Measurements from ENCODE around the gene TAS2R16.

Gene TAS2R16, protein sequence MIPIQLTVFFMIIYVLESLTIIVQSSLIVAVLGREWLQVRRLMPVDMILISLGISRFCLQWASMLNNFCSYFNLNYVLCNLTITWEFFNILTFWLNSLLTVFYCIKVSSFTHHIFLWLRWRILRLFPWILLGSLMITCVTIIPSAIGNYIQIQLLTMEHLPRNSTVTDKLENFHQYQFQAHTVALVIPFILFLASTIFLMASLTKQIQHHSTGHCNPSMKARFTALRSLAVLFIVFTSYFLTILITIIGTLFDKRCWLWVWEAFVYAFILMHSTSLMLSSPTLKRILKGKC

DNA sequence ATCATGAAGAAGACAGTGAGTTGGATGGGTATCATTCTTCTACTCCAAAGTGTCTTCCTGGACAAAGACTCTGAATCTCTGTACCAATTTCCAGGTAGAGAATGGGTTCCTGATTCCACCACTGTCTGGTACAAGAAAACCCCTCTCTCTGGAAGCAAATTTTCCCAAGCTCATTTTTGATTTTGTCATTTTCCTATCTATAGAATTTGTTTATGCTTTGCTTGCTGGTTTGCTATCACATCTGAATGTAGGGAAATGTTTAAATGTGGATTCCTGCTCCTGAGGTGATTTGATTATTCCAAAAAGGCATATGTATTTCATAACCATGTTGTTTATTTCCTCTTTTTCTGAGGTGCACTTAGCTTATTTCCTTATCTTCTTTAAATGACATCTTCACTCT is at the start of gene TAS2R16:
TSS of gene TAS2R16 (minus strand) at position 101 of the 400 bp plus-strand sequence. CDS start at position 35, 66 bp downstream.
- H3K9ac ChIP-seq (ENCODE audit: low read length in 2 of 2): no peak within 1 kb of the TSS

DNA sequence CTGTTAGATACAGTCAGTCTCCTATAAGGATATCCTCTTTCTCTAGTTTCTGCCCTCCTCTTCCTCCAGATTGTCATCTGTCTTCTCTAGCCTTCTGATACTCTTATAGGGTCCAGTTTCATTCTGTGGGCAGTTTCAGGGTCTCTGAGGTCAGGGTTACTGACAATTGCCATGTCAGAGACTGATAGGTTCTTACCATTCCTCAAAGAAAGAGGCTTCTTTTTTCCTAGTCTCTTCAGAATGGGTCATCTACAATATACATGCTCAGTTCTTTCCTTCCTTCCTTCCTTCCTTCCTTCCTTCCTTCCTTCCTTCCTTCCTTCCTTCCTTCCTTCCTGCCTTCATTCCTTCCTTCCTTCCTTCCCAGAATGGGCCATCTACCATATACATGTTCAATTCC is 48.1 kb upstream of the TAS2R16 start:
- peaks cover under 1 to 2% of the 10 kb centered on the region in 2 donors for H3K9me3 ChIP-seq (ENCODE audit: control insufficient read depth in 2 of 2, low read length in 2 of 2)
- H3K9ac ChIP-seq (ENCODE audit: low read length in 2 of 2): no peak overlapping the region
- no peaks in the 10 kb centered on the region for H3K27me3 ChIP-seq (ENCODE audit: control insufficient read depth in 1 of 2, insufficient read depth in 2 of 2, low read length in 2 of 2)
- no peaks in the 10 kb centered on the region for H3K4me1 ChIP-seq (ENCODE audit: control insufficient read depth, insufficient read depth, low read length)
- H3K27ac ChIP-seq (ENCODE audit: low read length): no peak overlapping the region
- H3K36me3 ChIP-seq (ENCODE audit: control insufficient read depth in 2 of 2, insufficient read depth in 2 of 2, low read length in 2 of 2): no peaks in the 10 kb centered on the region
- H3K4me3 ChIP-seq (ENCODE audit: low read length in 2 of 2): no peak overlapping the region

More for the DNA sequence above, at the start of gene TAS2R16:
- H3K27me3 ChIP-seq (ENCODE audit: control insufficient read depth in 1 of 2, insufficient read depth in 2 of 2, low read length in 2 of 2): no peaks in the 10 kb centered on the region
- no peak within 1 kb of the TSS for H3K27ac ChIP-seq (ENCODE audit: low read length)
- H3K36me3 ChIP-seq (ENCODE audit: control insufficient read depth in 2 of 2, insufficient read depth in 2 of 2, low read length in 2 of 2): no peaks in the 10 kb centered on the region
- no peaks in the 10 kb centered on the region for H3K4me1 ChIP-seq (ENCODE audit: control insufficient read depth, insufficient read depth, low read length)
- H3K9me3 ChIP-seq (ENCODE audit: control insufficient read depth in 2 of 2, low read length in 2 of 2): no peaks in the 10 kb centered on the region
- H3K4me3 ChIP-seq (ENCODE audit: low read length in 2 of 2): no peak within 1 kb of the TSS

DNA sequence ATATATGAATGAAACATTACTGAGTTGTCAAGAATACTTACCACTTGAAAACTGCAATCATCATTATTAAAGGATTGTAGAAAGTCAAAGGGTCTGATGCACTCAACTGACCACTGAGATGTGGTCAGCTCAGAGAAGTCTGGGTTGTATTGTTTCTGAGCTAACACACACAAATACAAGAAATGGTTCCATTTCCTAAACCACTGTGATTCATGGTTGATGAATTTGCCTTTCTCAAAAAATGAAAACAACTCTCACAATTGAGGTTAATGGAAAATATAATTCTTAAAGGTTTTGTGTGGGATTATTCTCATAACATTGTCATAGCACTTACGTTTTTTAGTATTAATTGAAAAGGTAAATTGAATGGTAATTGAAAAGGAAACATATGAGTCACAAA is 45.6 kb upstream of the TAS2R16 start:
- no peaks in the 10 kb centered on the region for H3K36me3 ChIP-seq (ENCODE audit: control insufficient read depth in 2 of 2, insufficient read depth in 2 of 2, low read length in 2 of 2)
- no peaks in the 10 kb centered on the region for H3K9me3 ChIP-seq (ENCODE audit: control insufficient read depth in 2 of 2, low read length in 2 of 2)
- H3K27ac ChIP-seq (ENCODE audit: low read length): no peak overlapping the region
- no peak overlapping the region for H3K9ac ChIP-seq (ENCODE audit: low read length in 2 of 2)
- H3K4me1 ChIP-seq (ENCODE audit: control insufficient read depth, insufficient read depth, low read length): no peaks in the 10 kb centered on the region
- H3K4me3 ChIP-seq (ENCODE audit: low read length in 2 of 2): no peak overlapping the region
- H3K27me3 ChIP-seq (ENCODE audit: control insufficient read depth in 1 of 2, insufficient read depth in 2 of 2, low read length in 2 of 2): no peaks in the 10 kb centered on the region

DNA sequence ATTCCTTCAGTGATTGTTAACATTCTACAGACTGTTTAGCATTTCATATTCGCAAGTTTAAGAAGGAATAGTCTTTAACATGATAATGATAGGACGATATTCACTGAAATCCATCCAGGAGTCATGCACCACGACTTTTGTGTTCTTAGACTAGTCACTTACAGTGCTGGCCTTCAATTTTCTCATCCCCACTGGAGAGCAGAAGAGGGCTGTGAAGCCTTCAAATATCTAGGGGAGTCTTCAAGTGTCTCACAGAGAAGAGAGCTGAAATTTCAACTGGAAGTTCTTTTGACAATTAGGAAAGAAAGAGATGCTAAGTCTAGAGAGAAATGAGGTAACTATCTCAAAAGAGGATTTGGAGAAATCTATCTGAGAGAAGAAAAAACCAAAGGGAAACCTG is 43.8 kb upstream of the TAS2R16 start:
- H3K9ac ChIP-seq (ENCODE audit: low read length in 2 of 2): no peak overlapping the region
- no peaks in the 10 kb centered on the region for H3K4me1 ChIP-seq (ENCODE audit: control insufficient read depth, insufficient read depth, low read length)
- H3K27me3 ChIP-seq (ENCODE audit: control insufficient read depth in 1 of 2, insufficient read depth in 2 of 2, low read length in 2 of 2): no peaks in the 10 kb centered on the region
- no peak overlapping the region for H3K27ac ChIP-seq (ENCODE audit: low read length)
- no peaks in the 10 kb centered on the region for H3K36me3 ChIP-seq (ENCODE audit: control insufficient read depth in 2 of 2, insufficient read depth in 2 of 2, low read length in 2 of 2)
- H3K9me3 ChIP-seq (ENCODE audit: control insufficient read depth in 2 of 2, low read length in 2 of 2): no peaks in the 10 kb centered on the region
- H3K4me3 ChIP-seq (ENCODE audit: low read length in 2 of 2): no peak overlapping the region

DNA sequence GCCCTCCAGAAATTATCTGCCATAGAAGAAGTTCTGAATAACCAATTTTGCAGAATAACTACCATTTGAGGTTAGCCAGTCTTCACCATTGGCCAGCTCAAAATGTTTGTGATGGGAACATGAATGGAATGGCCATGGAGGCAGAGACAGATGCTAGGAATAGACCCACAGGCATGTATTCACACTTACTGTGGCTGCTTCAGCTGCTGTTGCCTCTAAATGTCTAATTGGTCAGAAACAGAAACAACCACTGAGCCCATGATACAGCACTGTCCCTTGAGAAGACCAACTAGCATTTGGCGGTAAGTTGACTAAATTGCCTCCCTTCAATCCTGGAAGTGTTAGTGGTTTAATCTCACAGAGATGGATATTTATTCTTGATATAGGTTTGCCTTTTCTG is 38.6 kb upstream of the TAS2R16 start:
- Histone ChIP-seq H3K36me3 (ENCODE audit: control insufficient read depth in 2 of 2, insufficient read depth in 2 of 2, low read length in 2 of 2) (no peaks in the 10 kb centered on the region), H3K4me1 (ENCODE audit: control insufficient read depth, insufficient read depth, low read length) (no peaks in the 10 kb centered on the region), H3K4me3 (ENCODE audit: low read length in 2 of 2) (no peak overlapping the region), H3K9ac (ENCODE audit: low read length in 2 of 2) (no peak overlapping the region), H3K27me3 (ENCODE audit: control insufficient read depth in 1 of 2, insufficient read depth in 2 of 2, low read length in 2 of 2) (no peaks in the 10 kb centered on the region), H3K9me3 (ENCODE audit: control insufficient read depth in 2 of 2, low read length in 2 of 2) (no peaks in the 10 kb centered on the region), H3K27ac (ENCODE audit: low read length) (no peak overlapping the region)

DNA sequence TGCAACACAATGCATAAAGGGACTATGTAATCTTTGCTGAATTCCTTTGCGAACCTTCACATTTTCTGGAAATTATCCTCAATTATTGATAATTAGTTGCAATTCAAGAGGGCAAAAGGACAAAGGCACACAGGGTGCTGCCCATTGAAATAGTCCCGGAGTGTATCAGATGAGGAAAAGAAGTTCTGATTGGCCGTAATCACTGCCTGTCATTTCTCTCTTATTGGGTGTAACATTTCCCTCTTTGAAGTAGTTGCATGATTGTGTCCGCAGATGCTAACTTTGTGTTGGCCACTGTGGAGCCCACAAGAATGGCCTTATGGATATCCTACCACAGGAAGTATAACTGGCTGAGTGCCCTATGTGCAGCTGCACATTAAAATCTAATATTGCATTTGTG is 35.1 kb upstream of the TAS2R16 start:
- Histone ChIP-seq H3K27me3 (ENCODE audit: control insufficient read depth in 1 of 2, insufficient read depth in 2 of 2, low read length in 2 of 2) (no peaks in the 10 kb centered on the region), H3K9ac (ENCODE audit: low read length in 2 of 2) (no peak overlapping the region), H3K9me3 (ENCODE audit: control insufficient read depth in 2 of 2, low read length in 2 of 2) (no peaks in the 10 kb centered on the region), H3K36me3 (ENCODE audit: control insufficient read depth in 2 of 2, insufficient read depth in 2 of 2, low read length in 2 of 2) (no peaks in the 10 kb centered on the region), H3K4me1 (ENCODE audit: control insufficient read depth, insufficient read depth, low read length) (no peaks in the 10 kb centered on the region), H3K4me3 (ENCODE audit: low read length in 2 of 2) (no peak overlapping the region), H3K27ac (ENCODE audit: low read length) (no peak overlapping the region)

DNA sequence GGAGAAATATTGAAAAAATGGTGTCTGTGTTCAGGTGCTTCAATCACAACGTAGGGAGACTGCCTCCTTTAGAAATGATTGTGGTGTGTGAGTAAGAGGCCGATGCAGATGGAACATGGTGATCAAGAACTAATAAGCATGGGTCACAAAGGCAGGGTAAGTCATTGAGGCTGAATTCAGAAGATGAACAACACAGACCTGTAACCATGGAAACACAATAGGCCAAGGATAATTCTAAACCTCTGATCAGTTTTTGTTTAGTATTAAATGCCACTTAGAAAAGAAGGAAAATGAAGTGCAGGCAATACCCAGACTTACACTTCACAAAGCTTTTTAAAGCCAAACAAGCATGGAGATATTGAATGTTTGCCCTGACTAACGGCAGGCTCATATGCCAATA is 32.8 kb upstream of the TAS2R16 start:
- H3K4me1 ChIP-seq (ENCODE audit: control insufficient read depth, insufficient read depth, low read length): no peaks in the 10 kb centered on the region
- H3K9ac ChIP-seq (ENCODE audit: low read length in 2 of 2): no peak overlapping the region
- H3K36me3 ChIP-seq (ENCODE audit: control insufficient read depth in 2 of 2, insufficient read depth in 2 of 2, low read length in 2 of 2): no peaks in the 10 kb centered on the region
- no peak overlapping the region for H3K4me3 ChIP-seq (ENCODE audit: low read length in 2 of 2)
- no peaks in the 10 kb centered on the region for H3K9me3 ChIP-seq (ENCODE audit: control insufficient read depth in 2 of 2, low read length in 2 of 2)
- H3K27ac ChIP-seq (ENCODE audit: low read length): no peak overlapping the region
- H3K27me3 ChIP-seq (ENCODE audit: control insufficient read depth in 1 of 2, insufficient read depth in 2 of 2, low read length in 2 of 2): no peaks in the 10 kb centered on the region

DNA sequence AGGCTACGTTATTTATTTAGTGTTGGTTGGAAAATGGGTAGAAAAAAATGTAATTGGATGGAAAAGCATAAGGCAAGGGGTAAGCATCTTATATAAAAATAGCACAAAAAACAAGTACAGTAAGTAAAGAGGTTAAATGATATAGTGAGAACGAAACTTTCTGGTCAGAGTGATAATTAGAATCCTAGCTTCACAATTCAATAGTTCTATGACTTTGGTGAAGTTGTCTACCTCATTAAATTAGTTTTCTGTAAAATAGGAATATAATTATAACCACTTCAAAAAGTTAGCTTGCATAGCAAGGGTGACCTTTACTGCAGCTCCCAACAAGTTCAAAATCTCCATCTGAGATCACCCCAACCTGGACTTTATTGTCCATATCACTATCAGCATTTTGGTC is 30.8 kb upstream of the TAS2R16 start:
- H3K9me3 ChIP-seq (ENCODE audit: control insufficient read depth in 2 of 2, low read length in 2 of 2): no peaks in the 10 kb centered on the region
- H3K36me3 ChIP-seq (ENCODE audit: control insufficient read depth in 2 of 2, insufficient read depth in 2 of 2, low read length in 2 of 2): no peaks in the 10 kb centered on the region
- H3K27ac ChIP-seq (ENCODE audit: low read length): no peak overlapping the region
- no peak overlapping the region for H3K9ac ChIP-seq (ENCODE audit: low read length in 2 of 2)
- no peaks in the 10 kb centered on the region for H3K4me1 ChIP-seq (ENCODE audit: control insufficient read depth, insufficient read depth, low read length)
- H3K4me3 ChIP-seq (ENCODE audit: low read length in 2 of 2): no peak overlapping the region
- no peaks in the 10 kb centered on the region for H3K27me3 ChIP-seq (ENCODE audit: control insufficient read depth in 1 of 2, insufficient read depth in 2 of 2, low read length in 2 of 2)

DNA sequence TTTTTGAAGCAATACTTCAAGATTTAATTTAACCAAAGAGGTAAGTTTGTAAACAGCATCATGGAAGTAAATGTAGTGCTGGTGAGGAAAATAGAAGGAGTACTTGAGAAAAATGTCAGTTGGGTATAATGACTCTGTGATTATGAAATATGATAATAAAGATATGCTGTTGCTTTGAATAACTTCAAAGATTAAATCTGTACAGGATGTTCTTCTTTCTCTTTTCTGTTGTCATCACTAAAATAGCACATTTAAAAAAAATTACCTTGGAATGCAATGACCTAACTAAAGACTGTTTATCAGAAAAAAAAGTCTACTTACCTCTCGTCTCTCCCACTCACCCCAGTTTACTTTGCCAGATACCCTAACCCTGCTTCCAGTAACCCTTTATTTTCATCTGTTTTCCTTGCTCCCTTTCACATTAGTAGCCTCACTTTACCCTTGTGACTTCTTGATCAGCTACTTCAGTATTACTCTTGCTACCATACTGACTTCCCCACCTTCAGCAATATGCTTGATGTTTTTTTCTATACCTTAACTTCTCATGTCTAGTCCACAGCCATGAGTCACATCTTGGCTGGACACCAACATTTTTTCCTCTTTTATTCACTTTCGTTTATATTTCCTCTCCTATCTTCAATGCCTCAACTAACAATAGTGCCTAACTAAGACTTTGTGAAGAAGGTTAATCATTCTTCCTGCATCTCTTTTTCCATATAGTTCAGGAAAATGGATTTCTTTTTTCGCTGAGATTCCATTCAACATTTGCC is 29.7 kb upstream of the TAS2R16 start:
- no peak overlapping the region for H3K9ac ChIP-seq (ENCODE audit: low read length in 2 of 2)
- no peaks in the 10 kb centered on the region for H3K9me3 ChIP-seq (ENCODE audit: control insufficient read depth in 2 of 2, low read length in 2 of 2)
- H3K27ac ChIP-seq (ENCODE audit: low read length): no peak overlapping the region
- no peaks in the 10 kb centered on the region for H3K36me3 ChIP-seq (ENCODE audit: control insufficient read depth in 2 of 2, insufficient read depth in 2 of 2, low read length in 2 of 2)
- no peaks in the 10 kb centered on the region for H3K27me3 ChIP-seq (ENCODE audit: control insufficient read depth in 1 of 2, insufficient read depth in 2 of 2, low read length in 2 of 2)
- no peaks in the 10 kb centered on the region for H3K4me1 ChIP-seq (ENCODE audit: control insufficient read depth, insufficient read depth, low read length)
- H3K4me3 ChIP-seq (ENCODE audit: low read length in 2 of 2): no peak overlapping the region

DNA sequence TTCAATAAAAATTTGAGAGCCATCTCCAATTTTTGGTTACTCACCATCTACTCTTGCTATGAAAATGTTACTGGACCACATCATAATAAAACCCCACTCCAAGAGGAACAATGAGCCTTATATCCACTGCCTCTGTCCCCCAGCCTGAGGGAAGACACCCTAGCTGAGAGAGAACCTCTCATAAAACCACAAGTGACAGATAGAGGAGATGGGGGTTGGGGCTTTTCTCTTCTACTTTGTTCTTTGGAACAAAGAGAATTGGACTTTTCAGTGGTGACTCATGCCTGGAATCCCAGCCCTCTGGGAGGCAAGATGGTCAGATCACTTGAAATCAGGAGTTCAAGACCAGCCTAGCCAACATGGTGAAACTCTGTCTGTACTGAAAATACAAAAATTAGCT is 27.6 kb upstream of the TAS2R16 start:
- H3K9me3 ChIP-seq (ENCODE audit: control insufficient read depth in 2 of 2, low read length in 2 of 2): no peaks in the 10 kb centered on the region
- H3K36me3 ChIP-seq (ENCODE audit: control insufficient read depth in 2 of 2, insufficient read depth in 2 of 2, low read length in 2 of 2): no peaks in the 10 kb centered on the region
- H3K4me3 ChIP-seq (ENCODE audit: low read length in 2 of 2): no peak overlapping the region
- H3K27ac ChIP-seq (ENCODE audit: low read length): no peak overlapping the region
- no peak overlapping the region for H3K9ac ChIP-seq (ENCODE audit: low read length in 2 of 2)
- no peaks in the 10 kb centered on the region for H3K4me1 ChIP-seq (ENCODE audit: control insufficient read depth, insufficient read depth, low read length)
- H3K27me3 ChIP-seq (ENCODE audit: control insufficient read depth in 1 of 2, insufficient read depth in 2 of 2, low read length in 2 of 2): no peaks in the 10 kb centered on the region

DNA sequence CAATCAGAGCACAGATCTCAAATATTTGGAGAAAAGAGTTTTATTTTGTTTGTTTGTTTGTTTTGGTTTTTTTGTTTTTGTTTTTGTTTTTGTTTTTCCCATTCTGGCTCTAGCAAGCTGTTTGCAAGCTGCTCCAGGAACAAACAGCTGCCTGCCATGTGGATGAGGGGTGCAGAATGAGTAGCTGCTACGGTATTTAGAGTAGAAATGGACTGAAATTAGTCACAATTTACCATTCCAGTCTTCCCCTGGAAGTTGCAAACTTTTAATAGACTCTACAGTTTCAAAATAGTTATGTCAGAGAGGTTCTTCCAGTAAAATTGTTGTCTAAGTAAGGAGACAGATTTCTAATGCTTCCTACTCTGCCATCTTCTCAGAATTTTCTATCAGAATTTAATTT is 27.1 kb upstream of the TAS2R16 start:
- no peak overlapping the region for H3K4me3 ChIP-seq (ENCODE audit: low read length in 2 of 2)
- H3K27ac ChIP-seq (ENCODE audit: low read length): no peak overlapping the region
- no peak overlapping the region for H3K9ac ChIP-seq (ENCODE audit: low read length in 2 of 2)
- no peaks in the 10 kb centered on the region for H3K27me3 ChIP-seq (ENCODE audit: control insufficient read depth in 1 of 2, insufficient read depth in 2 of 2, low read length in 2 of 2)
- H3K4me1 ChIP-seq (ENCODE audit: control insufficient read depth, insufficient read depth, low read length): no peaks in the 10 kb centered on the region
- H3K36me3 ChIP-seq (ENCODE audit: control insufficient read depth in 2 of 2, insufficient read depth in 2 of 2, low read length in 2 of 2): no peaks in the 10 kb centered on the region
- no peaks in the 10 kb centered on the region for H3K9me3 ChIP-seq (ENCODE audit: control insufficient read depth in 2 of 2, low read length in 2 of 2)

Data from stomach smooth muscle (tissue), 2 donors.